HG02970 (cell line): ENCODE results near the gene LCA5L.
"Not testable (repeated sequence)": the region's sequence is repeated elsewhere in the genome, so short reads cannot be mapped to it uniquely, and the experiment has no call there.

Experiments
- ATAC-seq: cut with Tn5 transposase; IDR thresholded peaks from one replicate; pipeline ENCODE4 v1.9.1; 2021; ENCODE audit warnings: mild to moderate bottlenecking, moderate library complexity, moderate number of reproducible peaks; ENCODE audit not compliant: unreplicated experiment, low FRiP score

LCA5L gene

DNA sequence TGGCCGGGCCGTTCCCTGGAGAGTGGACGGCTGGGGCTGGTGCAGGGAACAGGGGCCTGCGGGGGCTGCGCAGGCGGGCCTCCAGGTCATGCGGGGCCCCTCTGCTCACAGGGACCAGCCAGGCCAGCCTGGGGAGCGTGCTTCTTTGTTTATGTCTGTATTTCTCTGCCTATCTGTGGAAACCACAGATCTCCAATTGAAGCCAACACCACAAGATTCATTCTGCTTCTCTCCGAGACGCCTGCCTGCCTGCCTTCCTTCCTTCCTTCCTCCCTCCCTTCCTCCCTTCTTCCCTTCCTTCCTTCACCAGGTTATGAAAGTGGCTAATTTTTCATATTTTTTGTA lies 56.8 kb downstream of the LCA5L start:
- ATAC-seq = no peak

DNA sequence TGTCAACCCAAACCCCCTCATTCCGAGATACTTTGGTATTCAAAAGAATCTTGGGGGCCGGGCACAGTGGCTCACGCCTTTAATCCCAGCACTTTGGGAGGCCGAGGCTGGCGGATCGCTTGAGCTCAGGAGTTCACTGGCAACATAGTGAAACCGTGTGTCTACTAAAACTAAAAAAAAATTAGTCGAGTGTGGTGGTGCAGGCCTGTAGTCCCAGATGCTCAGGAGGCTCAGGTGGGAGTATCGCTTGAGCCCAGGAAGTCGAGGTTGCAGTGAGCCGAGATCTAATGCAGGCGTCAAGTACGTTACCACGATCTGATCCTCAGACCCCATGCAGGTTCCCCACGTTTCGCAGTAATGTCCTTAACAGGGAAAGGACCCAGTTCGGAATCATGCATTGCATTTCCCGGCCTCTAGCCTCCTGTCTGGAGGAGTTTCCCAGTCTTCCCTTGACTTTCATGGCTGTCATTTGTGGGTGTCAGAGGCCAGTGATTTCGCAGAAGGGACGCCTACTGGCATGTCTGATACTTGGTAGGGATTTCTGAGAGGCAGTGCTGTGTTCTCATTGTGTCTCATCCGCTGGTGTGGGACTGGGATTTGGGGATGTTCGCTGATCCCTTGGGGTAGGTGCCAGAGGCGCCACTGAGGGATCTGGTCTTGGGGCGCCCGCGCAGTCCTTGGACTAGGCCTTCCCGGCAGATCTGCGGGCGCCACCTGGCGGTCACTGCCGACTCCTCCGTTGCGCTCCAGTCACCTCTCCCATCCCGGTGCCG lies 57.4 kb downstream of the LCA5L start:
- ATAC-seq = peak; percentile 63

DNA sequence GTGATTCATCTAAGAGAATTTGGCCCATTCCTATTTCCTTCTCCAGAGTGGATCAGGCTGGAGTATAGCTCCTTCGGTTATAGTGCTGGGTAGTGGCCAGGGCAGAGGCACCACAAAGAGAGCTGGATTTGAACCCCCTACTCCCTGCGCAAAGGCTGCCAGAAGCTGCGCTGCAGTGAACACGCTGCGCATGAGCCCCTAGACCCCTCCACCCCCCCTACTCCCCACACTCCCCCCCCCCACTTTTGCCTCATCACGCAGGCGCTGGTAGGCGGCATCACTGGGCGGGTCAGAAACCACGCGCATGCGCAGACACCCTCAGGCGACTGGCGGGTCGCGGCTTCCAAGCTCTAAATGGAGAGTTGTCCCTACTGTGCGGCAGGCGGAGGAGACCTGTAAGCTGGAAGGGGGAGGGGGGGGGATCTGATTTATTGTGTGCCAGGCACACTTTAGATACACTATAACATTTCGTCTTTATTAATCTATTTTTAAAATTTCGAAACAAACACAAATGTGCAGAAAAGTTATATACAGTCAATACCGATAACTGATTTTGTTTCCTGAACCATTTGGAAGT lies 58.0 kb downstream of the LCA5L start:
- peak; percentile 54 for ATAC-seq

DNA sequence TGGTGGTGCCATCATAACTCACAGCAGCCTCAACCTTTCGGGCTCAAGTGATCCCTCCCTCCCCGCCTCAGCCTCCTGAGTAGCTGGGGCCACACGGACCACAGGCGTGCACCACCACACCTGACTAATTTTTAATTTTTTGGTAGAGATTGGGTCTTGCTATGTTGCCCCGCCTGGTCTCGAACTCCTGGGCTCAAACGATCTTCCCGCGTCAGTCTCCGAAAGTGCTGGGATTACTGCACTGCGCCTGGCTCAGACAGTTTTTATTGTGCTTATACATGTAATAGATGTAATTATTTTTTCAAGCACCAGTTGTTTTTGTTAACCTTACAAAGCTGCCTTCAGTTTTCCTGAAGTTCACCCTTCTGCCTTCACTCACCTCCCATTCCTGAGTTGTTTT lies 58.7 kb downstream of the LCA5L start:
- no peak for ATAC-seq

DNA sequence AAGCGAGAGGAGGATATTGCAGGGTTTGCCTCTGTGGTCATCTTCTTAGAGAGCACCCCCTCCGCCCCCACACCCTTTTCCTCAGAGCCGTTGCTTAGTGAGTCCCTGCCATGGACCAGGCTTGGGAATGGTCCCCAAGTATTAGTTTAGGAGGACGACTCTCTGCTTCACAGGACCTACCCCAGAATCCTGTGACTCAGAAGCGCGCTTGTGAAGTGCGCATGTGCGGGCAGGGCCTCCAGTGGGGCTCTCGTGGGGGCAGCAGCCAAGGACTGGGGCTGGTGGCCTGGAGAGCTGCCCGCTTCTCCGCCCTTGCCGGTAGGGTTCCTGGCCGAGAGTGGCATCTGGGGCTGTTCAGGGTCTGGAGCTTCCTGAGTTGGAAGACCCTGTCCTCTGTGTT lies 59.4 kb downstream of the LCA5L start:
- no peak for ATAC-seq

DNA sequence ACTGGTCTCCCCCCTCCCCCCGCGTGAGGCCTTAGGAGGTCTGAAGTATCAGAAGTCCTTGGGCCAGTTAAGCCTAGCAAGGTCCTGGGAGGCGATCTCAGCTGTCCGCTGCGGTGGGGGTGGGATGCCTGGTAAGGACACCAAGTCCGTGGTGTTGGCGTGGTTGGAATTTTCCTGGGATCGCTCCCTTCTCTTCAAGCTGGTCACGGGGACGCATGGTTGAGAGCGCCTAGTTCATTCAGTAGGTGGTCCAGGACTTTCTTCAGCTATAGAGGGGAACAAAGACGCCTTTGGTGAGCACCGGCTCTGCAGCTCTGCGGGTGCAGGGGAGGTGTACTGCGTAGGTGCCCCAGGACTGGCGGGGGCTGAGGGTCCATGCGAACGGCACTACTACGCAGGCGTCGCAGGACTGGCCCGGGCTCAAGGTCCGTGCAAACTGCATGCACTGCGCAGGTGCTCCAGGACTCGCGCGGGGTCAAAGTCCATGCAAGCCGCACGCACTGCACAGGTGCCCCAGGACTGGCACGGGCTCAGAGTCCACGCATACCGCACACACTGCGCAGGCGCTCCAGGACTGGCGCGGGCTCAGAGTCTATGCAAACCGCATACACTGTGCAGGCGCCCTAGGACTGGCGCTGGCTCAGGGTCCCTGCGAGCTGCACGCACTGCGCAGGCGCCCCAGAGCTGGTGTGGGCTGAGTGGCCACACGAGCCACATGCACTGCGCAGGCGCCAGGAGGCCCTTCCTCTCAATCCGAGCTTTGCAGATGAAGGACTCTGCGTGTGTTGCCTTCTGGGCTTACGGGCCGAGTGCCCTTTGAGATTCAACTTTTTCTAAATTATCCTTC lies 60.1 kb downstream of the LCA5L start:
- no peak for ATAC-seq

DNA sequence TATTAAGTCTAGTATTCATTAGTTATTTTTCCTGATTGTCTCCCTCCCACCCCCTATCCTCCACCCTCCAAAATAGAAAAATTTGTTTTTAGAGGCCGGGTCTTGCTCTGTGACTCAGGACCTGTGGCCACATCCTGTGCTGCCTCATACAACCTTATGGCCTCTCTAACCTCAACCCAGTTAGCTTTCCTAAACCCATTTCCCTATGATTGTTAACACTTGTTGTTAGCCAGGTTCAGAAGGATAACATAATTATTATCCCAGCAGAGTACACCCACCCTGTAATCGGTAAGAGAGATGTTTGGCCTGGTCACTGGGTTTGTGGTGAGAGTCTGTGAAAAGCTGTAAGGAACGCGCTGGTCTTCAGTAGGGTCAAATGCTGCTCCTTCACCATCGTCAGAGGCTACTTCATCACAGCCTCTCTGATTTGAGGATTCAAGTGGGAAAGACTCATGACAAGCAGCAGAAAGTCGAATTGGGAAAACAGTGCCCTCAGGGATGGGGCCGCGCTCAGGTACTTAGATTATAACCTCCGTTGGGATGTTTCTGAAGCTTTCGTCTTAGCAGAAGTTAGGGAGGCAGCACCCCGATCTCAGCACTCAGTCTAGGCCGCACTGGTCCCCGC lies 60.8 kb downstream of the LCA5L start:
- ATAC-seq = no peak

DNA sequence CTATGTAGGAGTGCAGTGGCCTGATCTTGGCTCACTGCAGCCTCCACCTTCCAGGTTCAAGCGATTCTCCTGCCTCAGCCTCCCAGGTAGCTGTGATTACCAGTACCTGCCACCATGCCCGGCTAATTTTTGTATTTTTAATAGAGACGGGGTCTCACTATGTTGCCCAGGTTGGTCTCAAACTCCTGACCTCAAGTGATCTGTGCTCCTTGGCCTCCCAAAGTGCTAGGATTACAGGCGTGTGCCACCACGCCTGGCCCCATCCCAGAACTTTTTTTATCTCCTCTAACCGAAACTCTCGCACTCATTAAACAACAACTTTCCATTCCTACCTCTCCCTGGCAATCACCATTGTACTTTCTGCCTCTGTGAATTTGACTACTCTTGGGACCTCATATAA lies 63.5 kb downstream of the LCA5L start:
- ATAC-seq = not testable (repeated sequence)

DNA sequence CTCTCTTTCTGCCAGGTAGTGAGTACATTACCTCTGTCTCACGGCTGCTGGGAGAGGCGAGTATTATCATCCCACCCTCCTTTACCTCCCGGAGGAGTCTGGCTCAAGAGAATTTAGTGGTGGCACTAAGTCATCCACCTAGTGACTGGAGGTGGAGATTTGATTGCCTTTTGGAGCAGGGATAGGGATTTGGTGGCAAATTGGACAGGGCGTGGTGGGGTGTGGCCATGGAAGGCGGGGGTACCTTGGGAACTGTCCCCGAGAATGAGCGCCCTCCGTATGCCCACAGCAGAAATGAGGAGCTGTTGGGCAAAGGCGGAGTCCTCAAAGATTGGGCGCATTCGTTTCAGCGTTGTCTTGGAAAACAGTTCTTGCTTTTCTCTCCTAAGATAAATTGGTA lies 64.6 kb downstream of the LCA5L start:
- no peak for ATAC-seq

DNA sequence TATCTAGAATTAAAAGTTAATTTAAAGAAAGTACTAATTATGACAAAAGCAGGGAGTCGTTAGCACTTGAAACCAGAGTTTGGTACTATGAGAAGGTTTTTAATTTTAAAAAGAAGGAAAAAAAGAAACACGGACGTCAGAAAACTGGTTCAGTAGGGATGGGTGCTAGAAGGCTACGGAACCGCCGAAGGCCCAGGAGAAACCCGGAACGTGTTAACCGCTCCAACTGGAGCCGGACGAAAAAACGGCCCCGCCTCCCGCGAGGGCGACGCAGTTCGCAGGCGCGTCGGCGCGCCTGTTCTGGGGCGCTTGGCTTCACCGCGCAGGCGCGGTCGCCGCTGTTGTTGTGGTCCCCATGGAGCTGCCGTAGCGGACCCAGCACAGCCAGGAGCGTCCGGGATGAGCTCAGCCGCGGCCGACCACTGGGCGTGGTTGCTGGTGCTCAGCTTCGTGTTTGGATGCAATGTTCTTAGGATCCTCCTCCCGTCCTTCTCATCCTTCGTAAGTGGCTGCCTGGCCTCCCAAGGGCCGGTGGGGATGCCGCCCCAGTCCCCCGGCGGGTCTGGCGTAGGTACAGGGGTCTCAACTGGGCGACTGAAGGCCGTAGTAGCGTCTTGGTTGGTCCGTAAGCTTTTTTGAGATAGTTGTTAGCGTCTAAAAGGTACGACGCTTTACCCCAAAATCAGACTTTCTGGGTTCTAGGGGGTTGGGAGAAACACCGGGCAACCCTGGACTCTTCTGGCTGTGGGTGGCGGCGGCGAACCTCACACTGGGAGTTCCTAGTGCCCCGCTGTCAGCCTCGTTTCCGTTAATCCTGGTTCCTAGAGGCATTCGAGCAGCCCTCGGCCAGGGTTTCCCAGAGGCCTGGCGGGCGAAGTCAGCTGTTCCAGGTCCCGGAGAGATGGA lies 65.3 kb downstream of the LCA5L start:
- ATAC-seq = peak; percentile 94

DNA sequence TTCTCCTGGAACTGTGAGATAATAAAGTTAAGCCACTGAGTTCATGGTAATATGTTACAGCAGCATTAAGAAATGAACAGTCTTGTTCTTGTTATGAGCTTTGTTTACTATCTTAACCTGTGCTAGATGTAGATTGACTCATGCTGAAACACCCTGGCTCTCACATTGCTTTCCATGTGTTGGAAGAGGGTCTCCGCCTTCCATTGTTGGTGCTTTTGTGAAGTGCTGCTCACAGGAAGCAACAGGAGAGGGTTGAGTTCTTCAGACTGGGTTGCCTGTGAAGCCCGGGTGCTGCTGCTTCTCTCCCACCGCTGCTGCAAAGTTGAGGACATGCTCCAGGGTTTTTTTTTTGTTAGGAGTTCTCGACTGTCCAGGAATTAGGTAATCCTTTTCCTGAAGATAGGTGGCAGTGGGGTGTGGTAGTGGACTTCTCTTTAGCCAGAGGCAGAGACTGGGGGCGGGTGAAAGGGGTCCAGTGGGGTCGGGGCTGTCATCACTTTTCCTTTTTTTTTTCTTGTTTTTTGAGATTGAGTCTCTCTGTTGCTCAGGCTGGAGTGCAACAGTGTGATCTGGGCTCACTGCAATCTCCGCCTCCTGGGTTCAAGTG lies 68.0 kb downstream of the LCA5L start:
- no peak for ATAC-seq

DNA sequence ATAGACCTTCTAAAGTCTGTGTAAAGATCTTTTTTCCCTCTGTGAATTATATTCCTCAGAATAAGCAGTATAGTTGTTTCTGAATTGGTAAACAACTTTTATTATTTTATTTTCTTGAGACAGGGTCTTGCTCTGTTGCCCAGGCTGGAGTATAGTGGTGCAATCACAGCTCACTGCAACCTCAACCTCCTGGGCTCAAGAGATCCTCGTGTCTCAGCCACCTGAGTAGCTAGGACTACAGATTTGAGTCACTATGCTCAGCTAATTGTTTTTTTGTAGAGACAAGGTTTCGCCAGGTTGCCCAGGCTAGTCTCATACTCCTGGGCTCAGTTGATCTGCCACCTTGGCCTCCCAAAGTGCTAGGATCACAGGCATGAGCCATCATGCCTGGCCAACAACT lies 70.1 kb downstream of the LCA5L start:
- ATAC-seq = no peak

DNA sequence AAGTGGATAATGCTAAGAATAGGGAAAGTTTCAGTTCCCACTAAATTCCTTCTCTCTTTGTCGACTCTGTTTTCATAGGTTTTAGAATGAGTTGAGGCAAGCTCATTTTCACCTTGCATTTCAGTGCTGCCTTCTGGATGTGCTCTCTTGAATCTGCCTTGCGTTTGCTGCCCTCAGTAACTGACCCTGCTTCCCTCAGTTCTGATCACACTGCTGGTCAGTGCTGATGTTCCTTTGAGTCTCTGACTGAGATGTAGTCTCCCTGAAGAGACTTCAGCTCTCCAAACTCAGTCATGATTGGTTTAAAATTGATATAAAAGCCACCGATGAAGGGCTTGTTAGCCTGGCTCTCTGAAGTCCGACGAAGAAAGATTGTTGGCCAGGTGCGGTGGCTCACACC lies 71.5 kb downstream of the LCA5L start:
- no peak for ATAC-seq

DNA sequence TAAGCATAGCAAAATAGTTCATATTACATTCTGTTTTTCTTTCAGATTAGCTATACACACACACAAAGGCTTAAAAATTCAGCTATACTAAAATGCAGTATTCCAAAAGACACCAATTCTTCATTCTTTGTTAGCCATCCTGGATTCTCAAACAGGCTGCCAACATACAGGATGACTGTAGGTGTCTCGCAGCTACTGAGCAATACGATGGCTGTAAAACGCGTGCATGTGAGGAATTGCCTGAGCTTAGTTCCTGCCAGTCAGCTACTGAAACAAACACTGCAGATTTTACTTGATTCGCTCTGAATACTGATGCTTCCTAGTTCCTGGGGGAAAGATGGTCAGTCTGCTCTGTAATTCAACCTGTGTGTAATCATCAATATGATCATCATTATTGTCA lies 71.9 kb downstream of the LCA5L start:
- ATAC-seq = no peak

DNA sequence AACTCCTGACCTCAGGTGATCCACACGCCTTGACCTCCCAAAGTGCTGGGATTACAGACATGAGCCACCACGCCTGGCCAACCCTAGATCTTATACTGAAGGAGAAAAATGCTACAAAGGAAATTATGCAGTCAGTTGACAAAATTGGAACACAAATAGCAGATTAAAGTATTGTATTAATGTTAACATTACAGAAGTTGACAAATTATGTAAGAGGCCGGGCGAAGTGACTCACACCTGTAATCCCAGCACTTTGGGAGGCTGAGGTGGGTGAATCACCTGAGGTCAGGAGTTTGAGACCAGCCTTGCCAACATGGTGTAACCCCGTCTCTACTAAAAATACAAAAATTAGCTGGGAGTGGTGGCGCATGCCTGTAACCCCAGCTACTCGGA lies 75.7 kb downstream of the LCA5L start:
- not testable (repeated sequence) for ATAC-seq

DNA sequence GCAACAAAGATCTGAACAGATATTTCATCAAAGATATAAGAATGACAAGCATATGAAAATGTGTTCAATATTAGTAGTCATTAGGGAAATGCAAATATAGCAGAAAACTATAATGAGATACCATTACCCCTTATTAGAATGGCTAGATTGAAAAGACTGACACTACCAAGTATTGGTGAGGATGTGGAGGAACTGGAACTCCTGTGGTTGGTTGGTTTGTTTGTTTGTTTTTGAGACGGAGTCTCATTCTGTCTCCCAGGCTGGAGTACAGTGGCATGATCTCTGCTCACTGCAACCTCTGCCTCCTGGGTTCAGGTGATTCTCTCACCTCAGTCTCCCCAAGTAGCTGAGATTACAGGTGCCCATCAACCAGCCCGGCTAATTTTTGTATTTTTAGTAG lies 77.8 kb downstream of the LCA5L start:
- no peak for ATAC-seq

DNA sequence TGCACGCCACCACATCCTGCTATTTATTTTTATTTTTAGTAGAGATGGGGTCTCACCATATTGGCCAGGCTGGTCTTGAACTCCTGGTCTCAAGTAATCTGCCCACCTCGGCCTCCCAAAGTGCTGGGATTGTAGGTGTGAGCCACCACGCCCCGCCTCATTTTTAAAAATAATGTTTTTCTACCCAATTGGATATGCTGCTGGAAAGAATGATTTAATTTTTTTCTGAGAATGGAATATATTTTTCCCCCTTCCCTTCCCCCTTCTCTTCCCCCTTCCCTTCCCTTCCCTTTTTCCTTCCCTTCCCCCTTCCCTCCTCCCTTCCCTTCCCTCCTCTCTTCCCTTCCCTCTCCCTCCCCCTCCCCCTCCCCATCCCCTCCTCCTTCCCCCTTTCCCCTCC lies 79.0 kb downstream of the LCA5L start:
- ATAC-seq = no peak

DNA sequence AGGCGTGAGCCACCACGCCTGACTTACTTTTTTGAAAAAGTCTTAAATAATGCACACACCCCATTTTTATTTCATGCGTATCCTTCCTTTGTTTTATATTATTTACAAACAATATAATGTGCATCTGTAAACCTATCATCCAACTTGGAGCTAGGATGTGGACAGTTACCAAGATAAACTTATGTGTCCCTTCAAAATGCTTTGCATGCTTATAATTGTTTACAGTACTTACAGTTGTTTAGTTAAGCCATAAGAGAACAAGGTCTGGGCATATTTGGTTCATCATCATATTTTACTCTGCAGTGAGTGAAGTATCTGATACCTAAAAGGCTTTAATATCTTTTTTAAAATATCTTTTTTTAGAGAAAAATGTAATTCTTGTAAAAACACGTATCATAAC lies 80.6 kb downstream of the LCA5L start:
- ATAC-seq = no peak

DNA sequence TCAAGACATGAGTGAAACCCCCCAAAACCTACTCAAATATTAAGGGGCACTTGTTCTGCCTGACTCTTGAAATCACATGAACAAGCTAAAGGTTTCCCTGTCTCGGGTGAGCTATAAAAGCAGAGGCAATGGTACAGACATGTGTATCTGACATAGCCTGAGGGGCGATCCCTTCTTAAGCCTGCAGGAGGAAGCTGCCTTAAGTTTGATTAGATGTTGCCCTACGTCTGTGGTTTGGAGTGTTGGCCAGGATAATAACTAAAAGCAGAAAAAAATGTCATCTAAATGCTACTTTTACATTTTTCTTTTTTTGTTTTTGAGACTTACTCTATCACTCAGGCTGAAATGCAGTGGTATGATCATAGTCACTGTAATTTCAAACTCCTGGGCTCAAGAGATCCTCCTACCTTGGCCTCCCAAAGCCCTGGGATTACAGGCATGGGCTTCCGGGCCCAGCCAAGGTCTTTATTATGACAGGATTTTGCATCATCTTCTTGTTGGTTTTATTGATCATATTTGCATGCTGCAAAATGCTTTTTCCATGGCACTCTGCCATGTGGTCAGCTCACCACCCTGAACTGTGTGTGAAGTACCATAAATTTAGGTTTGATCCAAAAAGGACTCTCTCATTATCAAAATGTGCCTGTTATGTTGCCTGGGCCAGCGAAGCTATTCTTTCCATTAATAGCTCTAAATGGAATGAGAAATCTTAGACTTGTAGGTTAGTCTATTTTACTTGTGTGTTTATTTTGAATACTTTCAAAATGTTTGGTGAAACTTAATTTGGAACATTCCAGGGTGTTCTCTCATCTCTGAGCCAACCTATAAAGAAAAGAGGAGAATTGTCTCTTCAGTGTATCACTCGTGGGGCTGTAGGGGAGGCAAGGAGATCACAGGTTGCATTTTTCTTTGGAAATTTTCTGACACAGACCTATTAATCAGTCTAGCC lies 81.7 kb downstream of the LCA5L start:
- ATAC-seq = no peak
